Cardiac muscle cell (in vitro differentiated cells and primary cell): ENCODE results near the gene NEDD4. TPM values are rescaled to one million over a fixed set of nuclear protein-coding genes. Genes with fewer than 3 reads are reported as not detected.
"Not testable (repeated sequence)": the region's sequence is repeated elsewhere in the genome, so short reads cannot be mapped to it uniquely, and the experiment has no call there.

Experiments
- DNase-seq, 2 donors: peaks; one replicate each; pipeline versions ENCODE4 v3.0.0 to v3.0.0-alpha.2; 2010 to 2017; ENCODE audit warnings: low read depth in 1 of 2, low spot score in 1 of 2
- H3K27ac ChIP-seq: fragments of 200-600 bp; sonication (generic); 2 replicates; pipeline ENCODE4 v1.5.1; 2016
- H3K27me3 ChIP-seq: fragments of 200-600 bp; sonication (generic); 2 replicates; pipeline ENCODE4 v1.6.0; 2016; ENCODE audit warnings: control low read depth
- H3K36me3 ChIP-seq: fragments of 200-600 bp; sonication (generic); 2 replicates; pipeline ENCODE4 v1.5.1; 2016; ENCODE audit warnings: control low read depth
- H3K4me1 ChIP-seq: fragments of 200-600 bp; sonication (generic); 2 replicates; pipeline ENCODE4 v1.8.1; 2017; ENCODE audit warnings: low read depth, mild to moderate bottlenecking, mixed run types
- H3K4me3 ChIP-seq: fragments of 200-600 bp; sonication (generic); 2 replicates; pipeline ENCODE4 v1.5.1; 2016; ENCODE audit warnings: mild to moderate bottlenecking
- H3K9me3 ChIP-seq: fragments of 200-600 bp; sonication (generic); 2 replicates; pipeline ENCODE4 v1.5.1; 2017; ENCODE audit warnings: low read depth, mild to moderate bottlenecking, control low read depth
- CTCF ChIP-seq: IDR thresholded peaks from 2 replicates; pipeline ENCODE4 v1.5.1; 2012; ENCODE audit warnings: low read depth, mild to moderate bottlenecking, low read length
- polyA plus RNA-seq: library from polyadenylated mRNA; unstranded; fragments of >200 nt; fragmentation: Nextera tagmentation; extraction: Ambion mirVana; gene quantifications from 2 replicates; pipeline ENCODE4 v1.2.1, GENCODE V29; 2016
- total RNA-seq: library from RNA; depleted of rRNA; stranded (reverse); fragments of >200 nt; gene quantifications from 2 replicates; pipeline ENCODE4 v1.2.3, GENCODE V29; 2016

The NEDD4 gene
- total and polyA plus RNA-seq, 2 experiments from 2014 or later: 3.9 to 7.5 TPM

GRCh38 chr15:55853134-55853533 lies 140.3 kb downstream of the NEDD4 start:
- Histone ChIP-seq H3K4me1 (no peaks in the 10 kb centered on the region), H3K27ac (no peak overlapping the region), H3K27me3 (no peaks in the 10 kb centered on the region), H3K36me3 (no peaks in the 10 kb centered on the region), H3K9me3 (no peaks in the 10 kb centered on the region), H3K4me3 (no peak overlapping the region)
- no peak for DNase-seq
- TF ChIP-seq CTCF: no peak

GRCh38 chr15:55846116-55846707 lies 147.2 kb downstream of the NEDD4 start:
- peaks cover 2% of the 10 kb centered on the region for H3K36me3 ChIP-seq
- no peak overlapping the region for H3K4me3 ChIP-seq
- no peaks in the 10 kb centered on the region for H3K27me3 ChIP-seq
- no peaks in the 10 kb centered on the region for H3K9me3 ChIP-seq
- peak; percentile 75 to 88 for DNase-seq
- TF ChIP-seq CTCF: peak; percentile 91
- H3K4me1 ChIP-seq: no peaks in the 10 kb centered on the region
- no peak overlapping the region for H3K27ac ChIP-seq

GRCh38 chr15:55842897-55843296 lies 150.5 kb downstream of the NEDD4 start:
- H3K4me1 ChIP-seq, H3K36me3 ChIP-seq, DNase-seq, H3K4me3 ChIP-seq, H3K27ac ChIP-seq, H3K9me3 ChIP-seq, H3K27me3 ChIP-seq: not testable (repeated sequence)

GRCh38 chr15:55835866-55836265 lies 157.5 kb downstream of the NEDD4 start:
- Histone ChIP-seq H3K4me3 (no peak overlapping the region), H3K9me3 (no peaks in the 10 kb centered on the region), H3K27me3 (no peaks in the 10 kb centered on the region), H3K36me3 (no peaks in the 10 kb centered on the region), H3K27ac (no peak overlapping the region), H3K4me1 (no peaks in the 10 kb centered on the region)
- no peak for DNase-seq
- TF ChIP-seq CTCF: no peak

GRCh38 chr15:55834331-55834730 lies 159.1 kb downstream of the NEDD4 start:
- TF ChIP-seq CTCF: no peak
- Histone ChIP-seq H3K4me1 (no peaks in the 10 kb centered on the region), H3K27ac (no peak overlapping the region), H3K36me3 (no peaks in the 10 kb centered on the region), H3K9me3 (no peaks in the 10 kb centered on the region), H3K27me3 (no peaks in the 10 kb centered on the region), H3K4me3 (no peak overlapping the region)
- peak in 1 of 2 donors; percentile 24 for DNase-seq

- Histone ChIP-seq H3K27ac (no peak overlapping the region), H3K9me3 (no peaks in the 10 kb centered on the region), H3K27me3 (no peaks in the 10 kb centered on the region), H3K4me3 (no peak overlapping the region), H3K4me1 (no peaks in the 10 kb centered on the region), H3K36me3 (no peaks in the 10 kb centered on the region)
- peak in 1 of 2 donors; percentile 31 for DNase-seq
- no peak for TF ChIP-seq CTCF
These were observed 163.6 kb downstream of the NEDD4 start for GRCh38 chr15:55829826-55830225.
